HS-27A (cell line): ENCODE results near the gene ASIC3.
"Not testable (repeated sequence)": the region's sequence is repeated elsewhere in the genome, so short reads cannot be mapped to it uniquely, and the experiment has no call there.

Experiments used
- DNase-seq: peaks from one replicate; pipeline ENCODE4 v3.0.0-alpha.2; 2012; ENCODE audit warnings: low read depth, missing footprints

ASIC3 gene

DNA sequence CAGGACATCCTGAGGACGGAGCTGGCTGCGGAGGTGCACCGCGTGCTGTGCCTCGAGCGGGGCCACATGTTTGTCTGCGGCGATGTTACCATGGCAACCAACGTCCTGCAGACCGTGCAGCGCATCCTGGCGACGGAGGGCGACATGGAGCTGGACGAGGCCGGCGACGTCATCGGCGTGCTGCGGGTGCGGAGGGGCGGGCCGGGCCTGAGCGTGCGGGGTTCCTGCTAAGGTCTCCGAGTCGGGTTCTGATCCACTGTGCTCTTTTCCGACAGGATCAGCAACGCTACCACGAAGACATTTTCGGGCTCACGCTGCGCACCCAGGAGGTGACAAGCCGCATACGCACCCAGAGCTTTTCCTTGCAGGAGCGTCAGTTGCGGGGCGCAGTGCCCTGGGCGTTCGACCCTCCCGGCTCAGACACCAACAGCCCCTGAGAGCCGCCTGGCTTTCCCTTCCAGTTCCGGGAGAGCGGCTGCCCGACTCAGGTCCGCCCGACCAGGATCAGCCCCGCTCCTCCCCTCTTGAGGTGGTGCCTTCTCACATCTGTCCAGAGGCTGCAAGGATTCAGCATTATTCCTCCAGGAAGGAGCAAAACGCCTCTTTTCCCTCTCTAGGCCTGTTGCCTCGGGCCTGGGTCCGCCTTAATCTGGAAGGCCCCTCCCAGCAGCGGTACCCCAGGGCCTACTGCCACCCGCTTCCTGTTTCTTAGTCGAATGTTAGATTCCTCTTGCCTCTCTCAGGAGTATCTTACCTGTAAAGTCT lies 34.4 kb upstream of the ASIC3 start:
- DNase-seq = no peak

DNA sequence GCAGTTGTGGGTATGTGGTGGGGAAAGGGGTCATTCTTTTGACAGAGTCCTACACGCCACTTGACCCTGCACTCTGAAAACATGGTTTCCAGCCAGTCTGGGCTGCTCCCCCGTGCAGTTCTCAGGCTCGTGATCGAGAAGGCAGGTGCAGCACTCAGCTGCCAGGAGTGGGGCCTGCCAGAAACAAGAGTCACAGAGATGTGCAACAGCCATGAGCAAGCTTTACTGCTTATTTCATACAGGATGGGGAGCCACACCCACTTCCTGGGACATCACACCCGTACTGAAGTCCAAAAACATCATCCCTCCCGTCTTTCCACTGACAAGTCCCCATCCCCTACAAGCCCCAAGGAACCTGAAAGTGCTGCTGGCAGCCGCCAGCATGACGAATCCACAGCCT lies 33.4 kb upstream of the ASIC3 start:
- no peak for DNase-seq

DNA sequence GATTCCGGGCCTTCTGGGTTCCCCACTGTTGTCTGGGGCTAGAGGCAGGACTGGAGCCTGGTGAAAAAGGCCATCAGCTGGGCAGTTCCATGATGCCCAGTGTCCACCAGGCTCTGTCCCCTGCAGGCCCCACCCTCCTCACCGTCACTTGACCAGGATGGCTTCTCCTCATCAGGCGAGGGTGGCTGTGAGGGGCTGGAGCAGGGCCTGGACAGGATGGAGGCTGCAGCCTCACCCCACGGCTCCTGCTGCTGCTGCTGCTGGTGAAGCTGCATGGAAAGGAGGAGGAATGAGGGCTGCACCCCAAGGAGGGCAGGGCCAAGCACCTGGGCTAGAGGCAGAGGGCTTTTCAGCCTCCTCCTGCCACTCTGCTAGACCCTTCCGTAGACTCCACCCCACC lies 32.4 kb upstream of the ASIC3 start:
- DNase-seq = no peak

DNA sequence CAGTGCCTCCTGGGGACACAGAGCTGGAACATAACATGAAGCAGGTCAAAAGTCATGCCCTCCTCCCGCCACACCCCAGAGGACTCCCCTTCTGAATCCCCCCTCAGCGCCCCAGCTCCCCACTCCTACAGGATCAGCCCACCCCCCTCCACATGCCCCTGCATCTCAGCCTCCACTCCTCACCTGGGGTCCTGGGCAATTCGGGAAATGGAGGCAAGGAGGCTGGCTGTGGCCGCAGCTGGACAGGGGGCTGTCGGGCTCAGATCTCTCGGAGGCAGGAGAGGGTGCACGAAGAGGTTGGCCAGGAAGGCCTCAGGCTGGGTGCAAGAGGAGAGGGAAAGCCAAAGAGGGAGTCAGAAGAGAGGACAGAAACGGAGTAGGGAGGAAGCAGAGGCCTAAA lies 31.8 kb upstream of the ASIC3 start:
- DNase-seq = no peak

DNA sequence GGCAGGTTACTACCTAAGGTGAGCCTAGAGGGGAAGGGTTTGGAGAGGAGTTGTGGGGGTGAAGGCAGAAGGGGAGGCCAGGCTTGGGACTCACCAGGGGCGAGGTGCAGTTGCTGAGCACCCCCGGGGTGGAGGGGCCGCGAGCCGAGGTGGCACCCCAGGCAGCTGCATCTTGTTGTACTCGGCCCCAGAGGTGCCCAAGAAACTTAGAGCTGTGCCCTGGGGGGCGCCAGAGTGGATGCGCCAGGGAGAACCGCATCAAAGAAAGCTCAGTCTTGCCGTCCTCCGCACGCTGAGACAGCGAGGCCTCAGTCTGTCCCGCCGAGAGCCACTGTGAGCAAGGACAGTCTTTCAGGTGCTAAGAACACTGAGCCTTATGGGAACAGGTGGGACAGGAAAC lies 31.4 kb upstream of the ASIC3 start:
- DNase-seq = no peak

DNA sequence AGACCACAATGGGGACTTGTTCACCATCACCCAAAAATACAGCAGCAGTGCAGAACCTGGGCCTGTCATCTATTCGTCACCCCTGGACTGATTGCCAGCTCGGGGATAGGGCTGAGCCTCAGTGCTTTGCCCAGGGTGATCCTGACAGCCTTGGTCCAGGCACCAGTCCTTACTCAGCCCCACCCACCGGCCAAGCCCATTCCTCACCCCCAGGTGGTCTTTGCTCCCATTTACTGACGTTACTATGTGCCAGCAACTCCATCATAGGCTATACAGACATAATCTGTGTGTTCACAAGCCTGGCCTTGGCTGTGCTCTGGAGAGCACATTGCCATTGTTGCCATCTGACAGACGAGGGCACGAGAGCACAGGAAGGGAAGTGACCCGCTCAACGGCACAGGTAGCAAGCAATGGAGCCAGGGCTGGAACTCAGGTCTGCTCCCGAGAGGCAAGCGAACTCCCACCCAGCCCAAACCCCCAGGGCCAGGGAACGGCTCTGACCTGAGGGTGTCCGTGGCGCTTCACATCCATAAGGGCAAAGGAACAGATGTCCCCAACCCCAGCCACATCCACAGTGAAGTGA lies 30.9 kb upstream of the ASIC3 start:
- DNase-seq = no peak

DNA sequence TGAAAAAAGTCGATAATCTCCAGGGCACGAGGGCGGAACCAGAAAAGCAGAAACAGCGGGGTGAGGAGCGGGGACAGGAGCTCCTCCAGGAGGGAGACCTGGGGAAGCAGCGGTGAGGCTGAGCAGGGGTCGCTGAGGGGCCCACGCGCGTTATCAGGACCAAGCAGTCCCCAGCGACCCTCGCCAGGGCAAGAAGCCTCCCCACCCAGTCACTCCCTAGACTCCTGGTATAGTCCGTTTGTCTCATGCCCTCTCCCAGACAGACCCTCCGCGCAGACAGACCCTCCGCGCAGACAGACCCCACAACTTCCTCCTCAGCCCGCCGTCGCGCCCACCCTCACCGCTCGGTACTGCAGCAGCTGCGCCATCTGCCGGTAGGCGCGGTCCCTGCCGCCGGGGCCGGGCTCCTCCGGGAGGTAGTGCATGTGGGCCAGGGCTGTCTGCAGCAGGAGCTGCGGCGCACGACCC lies 30.3 kb upstream of the ASIC3 start:
- no peak for DNase-seq

DNA sequence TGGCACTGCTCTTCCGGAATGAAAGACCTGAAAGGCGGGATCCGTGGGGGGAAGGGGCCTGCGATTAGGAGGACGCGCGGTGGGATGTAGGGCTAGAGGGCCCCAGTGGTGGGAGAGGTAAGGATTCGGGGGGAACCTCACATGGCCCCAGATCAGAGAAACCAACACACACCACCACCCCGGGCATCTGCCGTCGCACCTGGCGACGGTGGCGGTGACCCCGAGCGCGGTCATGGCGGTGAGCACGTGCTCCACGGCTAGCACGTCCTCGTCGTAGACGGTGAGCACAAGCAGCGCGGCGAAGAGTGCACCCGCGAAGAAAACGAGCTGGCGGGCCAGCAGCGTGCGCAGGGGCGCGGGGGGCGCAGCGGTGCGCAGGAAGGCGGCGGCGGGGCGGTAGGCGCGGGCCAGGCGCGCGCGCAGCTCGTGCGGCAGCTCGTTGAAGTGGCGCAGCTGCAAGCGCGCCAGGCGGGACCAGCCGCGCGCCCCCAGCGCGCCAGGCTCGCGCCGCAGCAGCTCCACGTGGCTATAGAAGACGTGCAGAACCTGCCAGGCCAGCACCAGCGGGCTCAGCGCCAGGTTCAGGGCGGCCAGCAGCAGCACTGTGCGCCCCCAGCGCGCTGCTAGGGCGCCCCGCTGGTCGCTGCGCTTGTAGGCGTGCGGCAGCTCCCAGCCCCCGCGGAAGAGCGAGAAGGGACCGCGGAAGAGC lies 29.8 kb upstream of the ASIC3 start:
- DNase-seq = no peak

DNA sequence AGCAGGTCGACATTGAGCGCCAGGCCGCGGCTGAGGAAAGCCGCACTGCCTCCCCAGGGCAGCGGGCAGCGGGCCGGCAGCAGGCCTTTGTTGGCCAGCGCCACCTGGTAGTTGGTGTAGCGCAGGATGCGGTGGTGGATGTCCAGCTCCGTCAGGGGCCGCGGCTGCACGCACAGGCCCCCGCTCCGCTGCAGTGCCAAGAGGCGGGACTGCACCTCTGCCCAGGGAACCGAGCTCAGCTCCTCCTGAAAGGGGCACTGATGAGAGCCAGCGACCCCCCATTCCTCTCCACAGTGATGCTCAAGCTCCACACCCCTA lies 29.2 kb upstream of the ASIC3 start:
- no peak for DNase-seq

DNA sequence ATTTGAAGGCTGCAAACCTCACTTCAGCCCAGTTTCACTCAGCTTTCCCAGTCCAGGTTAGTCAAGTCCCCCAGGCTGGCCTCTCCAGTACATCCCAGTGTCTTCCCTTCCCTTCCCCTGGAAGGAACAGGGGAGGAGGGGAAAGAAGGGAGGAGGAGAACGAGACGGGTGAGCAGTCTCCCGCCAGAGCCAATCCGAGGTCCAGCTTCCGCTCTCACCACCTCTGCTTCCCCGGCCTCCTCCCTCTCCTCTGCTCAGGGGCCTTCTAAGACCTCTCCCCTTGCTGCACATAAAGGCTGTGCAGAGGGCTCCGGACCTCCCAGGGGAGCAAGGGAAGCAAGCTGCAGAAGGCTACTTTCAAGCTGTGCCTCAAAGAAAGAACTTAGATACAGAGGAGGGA lies 28.1 kb upstream of the ASIC3 start:
- DNase-seq = no peak

DNA sequence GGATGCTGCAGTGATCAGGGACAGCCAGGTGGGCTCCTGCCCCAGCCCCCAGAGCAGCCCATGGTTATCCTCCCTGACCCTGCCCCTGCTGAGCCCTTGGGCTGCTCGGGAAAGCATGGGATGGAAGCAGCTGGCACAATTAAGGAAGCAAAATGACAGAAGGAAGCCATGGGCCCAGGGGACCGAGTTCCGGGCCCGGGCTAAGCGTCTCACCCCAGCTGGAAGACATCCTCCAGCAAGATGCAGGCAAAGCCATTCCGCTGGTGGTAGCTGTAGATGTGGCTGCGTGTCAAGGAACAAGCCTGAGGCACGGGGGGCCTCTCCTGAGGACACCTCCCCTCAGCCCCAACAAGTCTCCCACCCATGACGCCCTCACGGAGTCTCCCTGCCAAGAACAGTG lies 25.1 kb upstream of the ASIC3 start:
- no peak for DNase-seq

DNA sequence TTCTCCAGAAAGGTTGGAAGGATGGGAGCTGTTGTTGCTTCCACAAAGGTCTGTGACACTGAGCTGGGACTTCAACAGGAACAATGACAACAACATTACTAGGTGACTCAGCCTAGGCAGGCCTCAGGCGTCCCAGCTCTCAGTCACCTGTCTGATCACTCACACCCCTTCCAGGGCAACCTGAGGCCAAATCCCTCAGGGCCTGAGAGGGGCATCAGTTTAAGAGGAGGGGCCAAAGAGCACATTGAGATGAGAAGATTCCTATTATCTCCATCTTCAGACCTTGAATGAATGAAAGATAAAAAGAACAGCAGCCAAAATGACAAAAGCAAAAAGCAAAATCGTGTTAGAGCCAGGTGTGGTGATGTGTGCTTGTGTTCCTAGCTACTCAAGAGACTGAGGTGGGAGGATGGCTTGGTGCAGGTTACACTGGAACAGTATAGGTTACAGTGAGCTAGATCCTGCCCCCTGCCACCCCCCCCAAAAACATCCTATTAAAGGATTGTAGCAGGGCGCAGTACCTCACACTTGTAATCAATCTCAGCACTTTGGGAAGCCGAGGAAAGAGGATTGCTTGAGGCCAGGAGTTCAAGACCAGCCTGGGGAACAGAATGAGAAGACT lies 23.8 kb upstream of the ASIC3 start, which contains the start of gene ATG9B:
Gene ATG9B (minus strand): TSS at position 60 of the 622 bp plus-strand sequence. CDS start 71 bp downstream, outside the sequence.
- DNase-seq = no peak

DNA sequence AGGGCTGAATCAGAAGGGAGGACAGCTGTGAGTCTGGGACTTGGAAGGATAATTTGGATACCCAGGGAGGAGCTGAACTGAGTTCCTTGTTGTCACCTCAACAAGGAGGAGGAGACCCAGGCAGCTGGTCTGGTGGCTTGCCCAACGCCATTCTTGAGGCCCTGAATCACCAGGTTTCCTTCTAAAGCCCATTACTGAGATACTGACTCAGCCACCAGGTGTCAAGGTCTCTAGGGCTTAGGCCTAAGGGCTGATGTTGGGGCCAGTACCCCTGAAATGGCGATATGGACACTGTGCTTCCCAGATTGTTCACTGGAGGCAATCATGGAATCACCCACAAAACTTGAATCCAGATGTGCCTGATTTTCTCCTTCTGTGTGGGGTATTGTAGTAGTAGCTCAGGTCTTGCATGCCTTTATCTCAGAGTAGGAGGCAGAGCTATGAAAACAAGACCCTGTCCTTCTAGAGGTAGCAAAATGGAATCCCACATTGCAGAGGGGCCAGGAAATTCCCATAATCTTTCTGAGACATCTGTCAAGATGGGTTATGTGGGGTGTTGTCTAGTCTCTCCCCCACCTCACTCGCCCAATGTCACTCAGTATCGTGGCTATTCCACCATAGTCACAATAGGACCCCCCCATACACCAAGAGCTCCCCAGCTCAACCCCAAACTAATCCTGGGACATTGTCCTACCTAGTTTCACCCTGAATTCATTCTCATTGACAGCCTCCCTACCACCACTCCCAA lies 22.2 kb upstream of the ASIC3 start:
- no peak for DNase-seq

DNA sequence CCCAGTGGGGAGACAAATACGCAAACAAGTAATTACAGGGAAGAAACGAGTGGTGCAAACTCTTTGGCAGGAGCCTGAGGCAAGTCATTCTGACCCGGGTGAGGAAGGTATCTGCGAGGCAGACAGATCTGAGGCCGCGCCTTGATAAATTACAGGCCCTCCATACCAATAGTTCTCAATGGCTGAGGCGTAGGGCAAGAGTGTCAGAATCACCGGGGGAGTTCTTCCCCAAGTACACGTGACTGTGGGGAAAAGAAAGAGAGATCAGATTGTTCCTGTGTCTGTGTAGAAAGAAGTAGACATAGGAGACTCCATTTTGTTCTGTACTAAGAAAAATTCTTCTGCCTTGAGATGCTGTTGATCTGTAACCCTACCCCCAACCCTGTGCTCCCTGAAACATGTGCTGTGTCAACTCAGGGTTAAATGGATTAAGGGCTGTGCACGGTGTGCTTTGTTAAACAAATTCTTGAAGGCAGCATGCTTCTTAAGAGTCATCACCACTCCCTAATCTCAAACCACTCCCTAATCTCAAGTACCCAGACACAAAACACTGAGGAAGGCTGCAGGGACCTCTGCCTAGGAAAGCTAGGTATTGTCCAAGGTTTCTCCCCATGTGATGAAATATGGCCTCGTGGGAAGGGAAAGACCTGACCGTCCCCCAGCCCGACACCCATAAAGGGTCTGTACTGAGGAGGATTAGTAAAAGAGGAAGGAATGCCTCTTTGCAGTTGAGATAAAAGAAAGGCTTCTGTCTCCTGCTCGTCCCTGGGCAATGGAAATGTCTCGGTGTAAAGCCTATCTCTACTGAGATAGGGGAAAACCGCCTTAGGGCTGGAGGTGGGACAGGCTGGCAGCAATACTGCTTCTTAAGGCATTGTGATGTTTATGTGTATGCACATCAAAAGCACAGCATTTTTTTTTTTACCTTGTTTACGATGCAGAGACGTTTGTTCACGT lies 21.3 kb upstream of the ASIC3 start:
- not testable (repeated sequence) for DNase-seq

DNA sequence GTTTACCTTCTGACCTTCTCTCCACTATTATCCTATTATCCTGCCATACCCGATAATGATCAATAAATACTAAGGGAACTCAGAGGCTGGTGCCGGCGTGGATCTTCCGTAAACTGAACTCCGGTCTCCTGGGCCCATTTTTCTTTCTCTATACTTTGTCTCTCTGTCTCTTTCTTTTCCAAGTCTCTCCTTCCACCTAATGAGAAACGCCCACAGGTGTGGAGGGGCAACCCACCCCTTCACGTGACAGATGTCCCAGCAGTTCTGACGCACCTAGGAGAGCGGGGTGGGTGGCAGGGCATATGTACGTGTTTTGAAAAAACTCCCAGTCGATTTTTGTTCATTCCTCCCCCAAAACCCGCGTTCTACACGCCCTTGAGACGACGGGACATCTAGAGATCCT lies 20.6 kb upstream of the ASIC3 start:
- not testable (repeated sequence) for DNase-seq

DNA sequence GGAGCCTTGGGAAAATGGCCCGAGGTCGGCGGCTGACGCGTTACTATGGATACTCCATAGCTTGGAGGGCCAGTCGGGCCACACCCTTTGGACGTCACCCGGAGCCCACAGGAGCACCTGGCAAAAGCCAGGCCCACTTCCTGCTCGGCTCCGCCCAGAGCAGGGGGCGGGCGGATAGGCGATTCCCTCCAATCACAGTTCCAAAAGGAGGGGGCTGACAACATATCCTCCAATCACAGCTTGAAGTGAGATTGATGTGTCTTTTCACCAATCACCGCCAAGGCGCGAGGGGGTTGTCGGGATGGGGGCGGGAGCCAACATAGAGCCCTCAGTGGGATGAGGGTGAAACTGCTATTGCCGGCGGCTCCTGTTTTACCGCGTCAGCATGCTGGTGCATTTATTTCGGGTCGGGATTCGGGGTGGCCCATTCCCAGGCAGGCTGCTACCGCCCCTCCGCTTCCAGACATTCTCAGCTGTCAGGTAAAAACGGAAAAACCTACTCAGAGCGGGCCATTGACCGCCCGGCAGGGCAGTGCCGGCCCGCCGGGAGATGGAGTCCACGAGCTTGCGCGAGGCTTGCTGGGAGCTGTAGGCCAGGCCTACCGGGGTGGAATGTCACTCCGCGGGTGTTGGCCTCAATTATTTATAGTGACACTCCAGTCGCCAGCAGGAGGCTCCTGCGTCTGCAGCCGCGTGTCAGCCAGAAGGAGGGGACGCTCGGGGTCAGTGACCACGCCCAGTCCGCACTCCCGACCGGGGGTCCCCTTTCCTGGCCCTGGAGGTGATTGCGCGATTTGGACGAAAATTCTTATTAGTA lies 20.0 kb upstream of the ASIC3 start, which contains the start of gene ABCB8:
Gene ABCB8 (plus strand): TSS at position 320 of the 817 bp plus-strand sequence. CDS start 66 bp downstream, at position 386.
- peak; percentile 94 for DNase-seq

DNA sequence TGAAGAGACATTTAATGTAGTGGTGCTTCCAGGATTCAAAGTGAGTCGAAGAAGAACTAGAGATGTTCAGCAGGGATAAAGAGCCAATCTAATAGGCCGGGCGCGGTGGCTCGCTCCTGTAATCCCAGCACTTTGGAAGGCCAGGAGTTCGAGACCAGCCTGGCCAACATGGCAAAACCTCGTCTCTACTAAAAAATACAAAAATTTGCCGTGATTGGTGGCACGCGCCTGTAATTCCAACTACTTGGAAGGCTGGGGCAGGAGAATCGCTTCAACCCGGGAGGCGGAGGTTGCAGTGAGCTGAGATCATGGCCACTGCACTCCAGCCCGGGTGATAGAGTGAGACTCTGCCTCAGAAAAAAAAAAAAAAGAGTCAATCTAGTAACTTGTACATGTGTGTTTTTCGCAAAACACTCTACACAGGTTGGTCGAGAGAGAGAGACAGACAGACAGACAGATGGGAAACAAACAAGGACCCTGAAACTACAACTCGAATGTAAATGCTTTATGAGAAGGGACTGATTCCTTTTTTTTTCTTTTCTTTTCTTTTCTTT lies 19.3 kb upstream of the ASIC3 start:
- no peak for DNase-seq

DNA sequence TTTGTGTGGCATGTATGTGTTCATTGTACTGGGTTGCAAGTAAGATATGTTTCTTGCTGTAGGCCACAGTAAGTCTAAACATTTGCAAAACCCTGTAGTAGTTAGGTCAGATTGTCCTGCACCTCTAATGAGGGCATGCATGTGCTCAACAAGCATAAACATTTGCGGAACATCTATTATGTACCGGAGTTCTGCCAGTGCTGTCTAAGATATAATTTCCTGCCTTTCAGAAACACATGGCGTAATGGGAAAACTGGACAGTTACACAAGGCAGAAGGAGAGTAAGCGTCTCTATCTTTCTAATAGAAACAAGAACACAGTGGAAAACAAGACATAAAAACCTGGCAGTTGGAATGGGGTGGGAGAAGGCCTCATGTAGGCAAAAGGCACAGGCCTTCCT lies 17.3 kb upstream of the ASIC3 start:
- DNase-seq = no peak
